Stimulated activated CD8-positive, alpha-beta memory T cell treated with anti-CD3 and anti-CD28 coated beads, Interleukin-15, amount 100 ng/mL, for 4 hours (primary cell): ENCODE results near the gene EFNA5.

Experiments
- DNase-seq, 2 donors: peaks; one replicate each; pipeline ENCODE4 v3.0.0-alpha.2; 2020; ENCODE audit warnings: low read depth in 2 of 2

EFNA5 gene

DNA sequence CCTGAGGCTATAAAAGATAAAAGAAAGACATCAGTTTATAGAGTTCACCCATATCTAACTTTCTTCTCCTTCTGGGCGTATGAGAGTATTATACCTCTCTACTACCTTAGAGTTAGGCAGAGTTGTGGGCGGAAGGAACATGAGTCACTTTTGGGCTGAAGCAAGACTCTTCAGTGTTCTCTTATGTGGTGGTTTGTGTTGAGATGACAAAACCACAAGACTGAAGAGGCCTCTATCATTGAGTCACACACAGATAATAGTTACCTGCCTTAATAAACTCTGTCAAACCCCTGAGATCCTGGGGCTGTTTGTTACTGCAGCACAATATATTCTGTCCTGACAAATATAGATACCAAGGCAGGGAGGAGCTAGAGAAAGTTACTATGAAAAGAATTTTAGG, 184.2 kb downstream of the EFNA5 start:
- DNase-seq, result peak in 1 of 2 donors; percentile 26

DNA sequence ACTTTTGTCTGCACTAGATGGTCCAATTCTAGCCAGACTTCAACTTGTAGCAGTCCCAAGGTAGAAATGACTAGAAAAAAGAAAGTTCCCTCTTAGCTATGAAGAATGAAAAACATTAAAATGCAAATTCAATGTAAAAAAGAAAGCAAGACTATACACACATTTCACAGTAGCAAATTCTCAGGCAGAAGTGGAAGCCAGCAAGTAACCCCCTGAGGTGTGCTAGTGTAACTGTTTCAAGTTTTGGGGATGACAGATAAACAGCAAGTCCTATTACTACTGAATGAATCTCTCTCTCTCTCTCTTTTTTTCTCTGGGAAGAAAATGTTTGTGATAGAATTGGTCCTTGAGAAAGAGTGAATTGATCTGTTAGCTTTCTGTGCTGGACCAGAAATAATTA, 185.6 kb downstream of the EFNA5 start:
- DNase-seq, result no peak

DNA sequence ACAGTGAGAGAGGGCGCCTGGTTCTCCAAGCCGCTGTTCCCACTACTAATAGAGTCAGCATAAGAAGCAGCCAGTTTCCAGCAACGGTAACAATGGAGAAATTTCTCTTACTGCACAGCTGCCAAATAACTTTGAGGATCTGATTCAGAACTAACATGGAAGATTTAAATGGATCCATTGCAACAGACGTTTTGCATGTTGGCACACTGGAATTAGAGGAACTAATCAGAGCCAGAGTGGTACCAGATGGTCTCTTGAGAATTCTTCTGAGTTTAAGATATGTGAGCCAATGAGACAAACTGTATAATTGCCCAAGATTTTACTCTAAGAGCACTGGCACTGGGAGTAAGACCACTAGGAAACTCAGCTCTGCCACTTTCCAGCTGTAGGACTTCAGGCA, 186.5 kb downstream of the EFNA5 start:
- DNase-seq, result no peak

DNA sequence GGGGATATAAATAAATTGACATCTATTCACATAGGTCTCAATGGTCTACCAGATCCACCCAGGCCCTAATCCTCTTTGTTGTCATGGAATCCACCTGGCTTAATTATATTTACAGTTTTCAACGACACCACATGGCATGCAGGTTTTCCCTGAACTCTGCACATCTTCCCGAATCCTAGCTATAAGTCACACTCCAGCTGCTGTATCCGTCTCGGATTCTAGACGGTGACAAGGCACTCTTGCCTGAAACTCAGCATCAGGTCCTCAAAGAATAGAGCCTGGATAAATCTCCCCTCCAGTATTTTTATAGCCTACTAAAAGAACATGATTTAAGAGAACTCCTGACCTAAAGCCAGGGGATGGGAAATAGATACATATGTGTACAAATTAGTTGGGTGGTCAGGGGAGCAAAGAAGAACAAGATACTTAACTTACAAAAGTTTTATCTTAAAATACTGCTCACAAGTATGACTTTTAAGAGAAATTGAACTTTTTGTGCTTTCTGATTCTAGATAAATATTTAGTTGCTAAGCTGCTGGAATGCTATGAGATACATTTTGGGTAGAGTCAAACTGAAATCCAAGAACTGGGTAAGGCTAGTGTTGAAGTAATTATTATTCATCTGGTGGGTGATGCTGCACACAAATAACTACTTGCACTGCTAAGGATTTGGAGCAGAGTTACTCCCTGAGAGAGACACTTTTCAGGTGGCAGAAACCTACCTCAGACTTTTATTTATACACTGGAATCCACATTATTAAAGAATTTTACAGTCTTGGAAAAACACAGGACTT, 187.3 kb downstream of the EFNA5 start:
- DNase-seq, result no peak

DNA sequence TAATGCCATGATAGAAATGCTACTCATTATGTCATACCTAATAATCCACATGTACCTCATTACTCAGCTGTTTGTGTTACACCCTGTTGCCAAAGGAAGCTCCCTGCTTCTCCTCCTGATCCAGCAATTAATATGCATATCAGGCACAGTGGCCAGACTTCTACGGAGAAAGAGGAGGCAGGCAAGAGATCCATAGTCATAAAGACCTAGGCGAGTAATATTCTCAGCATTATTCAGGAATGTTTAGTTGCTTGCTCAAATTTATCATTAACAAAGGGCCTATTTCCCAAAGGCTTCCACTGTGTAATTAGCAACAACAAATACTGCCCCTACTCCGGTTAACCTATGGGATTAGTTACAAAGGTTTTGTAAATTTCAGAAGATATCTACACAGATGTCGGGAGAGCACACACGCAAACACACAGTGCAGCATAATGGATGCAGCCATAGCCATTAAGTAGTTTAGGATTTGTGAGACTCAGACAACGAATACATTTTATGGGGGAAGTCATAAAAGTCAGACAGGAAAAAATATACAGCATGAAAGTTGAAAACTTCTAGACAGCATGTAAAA, 192.6 kb downstream of the EFNA5 start:
- DNase-seq, result no peak

DNA sequence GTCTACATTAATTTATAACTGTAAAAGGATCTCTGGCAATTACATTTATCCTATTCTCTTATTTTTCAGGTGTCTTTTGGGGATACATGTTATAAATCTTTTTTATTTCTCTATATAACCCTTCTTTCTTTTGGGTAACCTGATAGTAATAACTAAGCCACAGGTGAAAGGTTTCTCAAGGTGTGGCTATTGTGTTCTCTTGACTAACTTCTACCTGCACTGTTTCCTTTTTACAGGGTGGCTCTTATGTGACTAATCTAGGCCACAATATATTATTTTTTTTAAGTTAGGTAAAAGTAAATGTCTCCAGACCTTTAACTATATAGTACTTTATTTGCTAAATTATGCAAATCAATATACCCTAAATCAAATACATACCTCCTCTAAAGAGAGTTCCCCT, 193.2 kb downstream of the EFNA5 start:
- no peak for DNase-seq

DNA sequence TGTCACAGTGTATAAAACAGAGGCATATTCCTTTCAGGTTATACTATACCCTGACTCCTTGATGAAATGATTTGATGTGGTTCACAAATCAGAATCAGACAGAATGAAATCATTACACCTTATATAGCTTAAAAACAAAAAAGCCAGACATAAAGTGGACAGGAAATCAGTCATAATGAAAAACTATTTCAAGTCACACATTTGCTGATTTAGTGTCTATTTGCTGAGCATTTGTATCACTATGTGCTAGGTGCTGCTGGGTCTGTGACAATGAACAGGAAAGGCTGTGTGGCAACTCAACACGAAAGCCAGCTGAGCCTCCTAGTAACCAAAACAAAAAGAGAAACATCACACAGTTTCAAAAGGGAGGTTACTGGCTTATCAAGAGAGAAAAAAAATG, 194.0 kb downstream of the EFNA5 start:
- DNase-seq, result no peak

DNA sequence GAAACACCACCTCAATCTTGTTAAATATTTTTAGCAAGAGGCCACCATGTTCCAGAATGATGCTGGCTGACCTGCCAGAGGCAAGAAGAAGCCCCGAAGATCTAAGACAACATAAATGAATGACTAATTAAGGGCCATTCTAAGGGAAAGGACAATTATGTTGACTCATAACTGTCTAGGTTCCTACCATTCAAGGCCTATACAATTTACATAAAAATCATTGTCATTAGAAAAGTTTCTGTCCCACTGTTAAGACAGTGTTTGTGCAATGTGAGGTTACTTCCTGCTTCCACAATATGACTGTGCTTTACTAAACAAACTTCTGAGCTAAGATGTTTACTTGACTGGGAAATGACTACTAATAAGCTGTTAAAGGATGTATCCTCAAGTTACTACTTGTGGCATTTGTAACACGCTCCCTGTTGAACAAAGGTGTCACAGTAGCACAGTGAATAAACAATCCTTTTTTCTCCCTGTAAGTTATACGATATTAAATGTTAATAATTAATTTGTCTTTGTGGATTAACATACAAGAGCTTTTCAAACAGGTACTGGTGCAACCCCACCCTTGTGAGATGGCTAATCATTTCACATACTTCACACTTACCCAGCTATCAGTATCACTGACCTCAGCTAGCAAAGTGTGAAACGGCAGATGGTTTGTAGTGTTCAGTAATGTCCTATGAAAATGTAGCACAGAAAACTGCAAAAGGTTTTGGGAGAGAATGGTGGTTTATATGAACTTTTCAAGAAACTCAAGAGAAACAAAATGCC, 195.8 kb downstream of the EFNA5 start:
- DNase-seq, result no peak

DNA sequence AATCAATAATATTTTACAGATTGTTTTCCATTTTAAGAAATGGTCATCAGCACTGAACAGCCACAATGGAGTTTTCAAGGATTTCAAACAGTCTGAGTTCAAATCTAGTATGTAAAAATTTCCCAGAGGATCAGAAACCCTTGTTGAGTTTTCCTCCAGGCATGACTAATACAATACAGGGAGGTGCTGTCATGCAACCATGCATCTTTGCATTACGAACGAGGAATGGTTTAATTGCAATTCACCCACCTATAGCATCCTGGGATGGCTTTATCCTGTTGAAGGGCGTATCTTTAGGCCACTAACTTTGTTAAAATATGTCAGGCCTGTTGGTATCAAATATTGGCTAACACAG, 196.4 kb downstream of the EFNA5 start:
- no peak for DNase-seq

DNA sequence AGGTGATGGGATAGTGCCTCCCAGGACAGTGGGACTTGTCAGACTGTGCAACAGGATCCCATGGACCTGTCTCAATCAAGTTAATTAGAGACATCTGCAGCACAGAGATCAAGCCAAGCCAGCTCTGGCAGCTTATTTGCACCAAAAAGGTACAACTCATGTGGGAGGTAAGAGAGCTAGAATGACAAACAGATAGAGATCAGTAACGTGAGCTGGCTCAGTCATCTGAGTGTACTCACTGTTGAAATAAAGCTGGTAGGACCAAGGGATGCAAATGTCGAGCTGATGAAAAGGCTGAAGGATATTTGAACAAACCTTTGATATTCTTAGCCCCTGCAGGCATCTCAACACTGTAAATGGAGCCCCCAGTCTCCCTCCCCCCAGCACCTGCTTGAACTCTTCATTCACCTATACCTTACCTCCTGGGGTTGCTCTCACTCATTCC, 198.1 kb downstream of the EFNA5 start:
- no peak for DNase-seq

DNA sequence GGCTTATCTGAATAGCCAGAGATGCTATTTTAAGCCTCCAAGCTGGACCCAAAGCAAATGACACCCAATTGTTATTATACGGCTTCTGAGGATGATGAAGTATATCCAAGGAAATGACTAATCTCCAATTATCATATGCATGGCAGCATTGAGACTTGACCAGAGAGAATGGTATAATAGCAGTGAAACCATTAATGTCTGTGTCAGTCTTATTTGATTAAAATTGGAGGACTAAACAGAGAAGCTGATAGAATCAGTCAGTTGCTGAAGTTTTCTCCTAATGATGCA, 200.5 kb downstream of the EFNA5 start:
- no peak for DNase-seq

DNA sequence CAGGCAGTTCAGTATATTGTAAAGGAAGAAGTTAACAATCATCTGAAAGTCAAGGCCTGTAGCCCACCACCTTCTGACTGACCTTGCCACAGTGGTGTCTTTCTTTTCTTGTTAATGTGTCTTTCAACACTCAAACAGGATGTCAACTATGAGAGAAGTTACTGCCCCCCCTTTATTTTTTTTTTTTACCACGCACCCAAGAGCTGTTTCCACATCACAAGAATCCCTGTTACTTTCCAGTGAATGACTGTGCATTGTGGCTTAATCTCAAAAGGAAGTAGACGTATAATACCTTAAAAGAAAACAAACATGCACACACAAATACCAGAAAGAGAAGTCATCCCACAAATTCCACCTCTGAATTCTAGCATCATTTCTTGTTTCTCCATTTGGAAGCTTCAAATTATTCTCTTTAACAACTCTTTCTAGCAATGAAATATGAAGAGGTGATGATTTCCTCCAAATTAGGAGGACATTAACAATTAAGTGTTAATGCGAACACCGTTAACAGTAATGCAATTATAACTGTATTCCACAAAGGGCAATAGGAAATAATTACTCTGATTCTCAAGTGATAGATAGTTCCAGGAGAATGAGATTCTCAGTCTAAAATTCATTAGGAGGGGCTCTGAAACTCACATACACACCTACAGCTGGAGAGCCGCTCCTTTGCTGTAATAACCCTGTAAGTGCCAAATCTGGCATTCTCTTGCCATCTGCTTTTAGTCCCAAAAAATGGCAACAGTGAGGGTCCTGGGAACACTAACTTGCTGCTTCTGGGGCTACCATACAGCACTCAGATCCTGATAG, 201.0 kb downstream of the EFNA5 start:
- DNase-seq, result no peak

DNA sequence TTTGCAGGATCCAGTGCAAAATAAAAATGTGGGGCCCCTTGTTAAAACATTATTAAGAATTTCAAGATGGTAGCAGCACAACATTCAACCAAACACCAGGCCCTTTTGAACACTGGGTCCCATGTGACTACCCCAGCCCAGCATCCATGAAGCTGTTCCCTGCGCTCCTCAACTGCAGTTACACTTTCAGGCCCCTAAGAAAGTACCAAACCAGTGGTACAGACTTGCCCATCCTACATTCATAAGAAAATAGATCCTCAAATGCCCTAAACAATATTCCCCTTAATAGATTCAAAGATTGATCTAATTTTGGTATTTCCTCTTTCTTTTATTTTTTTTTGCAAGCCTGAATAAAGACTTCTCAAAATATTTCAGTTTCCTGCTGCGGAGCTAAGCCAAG, 201.7 kb downstream of the EFNA5 start:
- no peak for DNase-seq

DNA sequence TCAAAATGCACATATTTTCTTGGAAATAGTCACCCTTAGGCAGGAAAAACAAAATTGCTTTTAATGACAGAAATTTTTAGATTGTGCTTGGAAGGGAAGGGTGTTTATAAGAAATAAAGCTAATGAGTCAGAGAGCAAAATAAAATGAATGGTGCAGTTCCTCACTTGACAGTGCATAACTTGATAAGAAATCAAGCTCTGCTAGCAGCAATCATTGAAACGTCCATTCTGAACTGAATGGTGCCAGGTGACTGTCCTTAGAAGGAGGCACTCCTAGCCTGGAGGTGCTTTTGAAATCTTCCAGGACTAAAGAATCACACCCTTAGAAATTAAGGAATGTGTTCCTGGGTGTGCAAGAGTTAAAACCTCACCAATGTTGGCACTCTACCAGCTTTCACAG, 202.5 kb downstream of the EFNA5 start:
- no peak for DNase-seq

DNA sequence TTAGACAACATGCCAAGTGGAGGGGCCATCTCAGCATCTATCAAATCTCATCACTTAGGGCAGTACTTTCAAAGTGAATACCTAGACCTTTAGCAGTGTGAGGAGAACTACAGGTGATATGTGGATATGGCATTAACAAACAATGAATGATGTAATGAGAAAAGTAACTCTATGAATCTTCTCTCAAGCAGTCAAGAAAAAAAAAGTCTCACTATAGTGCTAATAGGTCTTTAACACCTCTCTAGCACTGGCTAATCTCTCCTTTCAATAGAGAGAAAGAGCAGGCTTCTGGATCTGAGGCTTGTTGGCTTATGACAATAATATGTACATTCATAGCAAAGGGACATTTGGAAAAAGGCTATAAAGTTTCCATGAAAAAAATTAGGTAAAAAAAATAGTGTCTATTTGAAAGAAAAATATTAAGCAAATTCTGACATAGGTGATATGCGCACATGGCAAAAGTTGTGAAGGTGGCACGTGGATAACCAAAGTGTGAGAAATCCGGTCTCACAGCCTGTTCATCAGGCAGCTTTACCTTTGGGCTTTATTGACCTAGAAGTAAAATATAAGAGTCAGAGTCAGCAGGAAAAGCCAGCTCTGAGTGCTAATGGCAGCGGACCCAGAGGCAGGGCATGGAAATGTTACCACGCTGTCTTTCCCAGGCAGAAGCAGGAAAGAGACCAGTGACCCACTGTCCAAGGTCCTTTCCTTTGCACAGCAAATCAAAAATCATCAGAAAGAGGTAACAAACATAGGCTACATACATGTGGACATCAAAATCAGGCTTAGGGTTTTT, 203.4 kb downstream of the EFNA5 start:
- no peak for DNase-seq

DNA sequence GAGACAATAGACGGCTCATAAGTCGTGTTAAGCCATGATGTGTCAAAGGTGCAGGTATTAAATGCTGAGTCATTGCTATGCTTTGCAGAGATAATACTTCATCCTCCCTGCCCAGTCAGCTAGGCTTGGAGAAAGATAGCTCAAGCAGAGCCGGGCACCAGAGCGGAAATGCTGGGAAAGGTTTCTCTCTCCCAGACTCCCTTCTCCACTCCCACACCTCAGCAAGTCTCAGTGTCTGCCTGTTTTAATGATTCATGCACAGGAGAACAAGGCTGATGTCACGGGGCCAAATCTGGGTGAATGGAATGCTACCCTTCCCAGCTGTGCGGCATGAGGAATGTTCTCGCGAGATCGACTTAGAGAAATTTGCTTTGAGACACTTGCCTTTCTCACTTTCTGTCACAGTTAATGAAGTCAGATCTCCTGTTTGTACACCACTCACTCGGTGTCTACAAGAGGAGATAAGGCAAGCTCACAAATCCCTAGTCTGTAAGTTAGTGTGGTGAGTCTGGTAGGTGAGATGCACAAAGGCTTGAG, 204.4 kb downstream of the EFNA5 start:
- DNase-seq, result no peak

DNA sequence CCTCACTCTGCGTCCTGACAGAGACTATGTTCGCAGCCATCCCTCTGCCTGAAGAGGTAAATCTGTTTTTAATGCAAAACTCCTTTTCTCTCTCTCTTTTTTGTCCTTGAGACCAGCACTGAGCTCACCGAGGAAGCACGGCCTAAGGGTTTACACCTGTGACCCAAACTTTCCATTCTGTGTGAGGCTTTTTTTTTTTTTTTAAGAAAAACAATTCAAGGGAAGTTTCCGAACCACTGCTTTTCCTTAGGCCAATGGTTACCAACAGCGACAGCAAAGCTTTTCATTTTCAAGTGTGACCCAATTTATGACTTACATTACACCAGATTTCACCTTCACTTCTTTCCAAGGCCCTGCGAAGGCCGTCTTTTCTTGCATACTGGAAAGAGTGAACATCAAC, 205.9 kb downstream of the EFNA5 start:
- no peak for DNase-seq

DNA sequence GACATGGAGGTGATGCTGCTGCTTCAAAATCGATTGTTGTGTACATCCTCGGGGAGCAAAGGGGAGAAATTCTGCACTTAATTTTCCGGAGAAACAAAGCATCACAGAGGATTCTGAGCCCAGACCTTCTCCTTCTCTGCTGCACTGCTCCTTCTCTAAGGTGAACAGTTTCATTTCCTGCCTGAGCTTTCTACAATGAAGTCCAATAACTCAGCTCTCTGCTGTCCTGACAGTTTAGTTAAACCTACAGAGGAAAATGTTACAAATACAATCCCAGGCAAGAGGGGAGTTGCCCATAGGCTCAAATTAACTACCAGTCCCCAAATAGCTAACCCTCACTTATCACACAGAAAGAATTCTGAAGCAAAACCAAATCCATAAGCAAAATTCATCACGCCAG, 206.3 kb downstream of the EFNA5 start:
- no peak for DNase-seq

DNA sequence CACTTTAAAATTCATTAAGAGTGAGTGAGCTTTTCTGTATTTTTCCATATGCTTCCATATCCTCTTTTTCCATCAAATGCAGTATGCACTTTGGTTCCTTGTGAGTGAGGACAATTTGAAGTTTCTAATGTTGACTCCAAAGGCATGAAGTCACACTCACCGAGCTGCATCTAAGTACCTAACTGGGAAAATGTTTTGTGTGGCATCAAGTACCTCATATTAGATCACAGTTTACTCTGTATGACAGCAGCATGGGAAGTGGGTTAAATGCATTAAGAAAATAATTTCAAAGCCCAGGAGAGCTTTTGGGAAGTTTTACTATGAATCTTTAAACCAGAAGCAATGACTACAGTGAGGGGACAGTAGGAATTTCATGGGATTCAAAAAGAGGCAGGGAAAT, 207.0 kb downstream of the EFNA5 start:
- DNase-seq, result no peak

DNA sequence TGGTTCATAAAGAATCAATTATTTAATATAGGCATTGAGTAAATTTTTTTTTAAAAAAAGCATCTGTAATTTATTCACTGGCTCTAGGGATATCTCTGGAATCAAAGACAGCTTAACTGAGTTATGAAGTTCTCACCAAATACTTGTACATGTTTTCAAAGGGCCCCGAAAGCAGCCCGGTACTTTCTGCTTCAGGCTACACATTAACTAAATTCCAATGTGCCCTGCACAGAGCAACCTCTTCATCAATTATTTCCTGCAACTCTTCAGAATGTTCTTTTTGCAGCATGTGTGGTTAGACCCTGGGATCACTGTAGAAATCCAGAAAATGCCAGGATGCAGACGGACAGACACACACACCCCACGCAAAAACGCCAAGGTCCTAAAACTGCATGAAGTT, 209.0 kb downstream of the EFNA5 start:
- DNase-seq, result no peak

DNA sequence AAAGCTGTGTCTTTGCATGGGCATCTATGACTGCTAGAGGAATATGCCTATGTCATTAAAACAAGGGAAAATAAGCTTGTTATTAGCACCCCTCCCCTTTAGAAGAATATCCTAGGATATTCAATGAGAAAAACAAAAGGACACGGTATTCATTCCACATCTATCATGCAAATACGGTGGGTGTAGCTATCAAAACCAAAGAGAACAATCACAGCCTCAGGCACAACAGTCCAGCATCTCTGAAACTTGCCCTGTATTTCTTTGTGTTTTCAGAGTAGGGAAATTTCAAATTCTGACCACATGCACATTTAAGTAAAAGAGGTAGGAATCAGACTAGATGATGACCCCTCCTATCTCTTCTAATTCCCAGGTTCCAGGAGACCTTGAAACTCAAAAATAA, 209.9 kb downstream of the EFNA5 start:
- DNase-seq, result no peak
